IPS-NIHi7 (cell line): ENCODE measurements around the gene DYNLL1.
A peak's percentile ranks its signal among the peaks of the same experiment; 100 is the strongest.
"Not testable (repeated sequence)": the region's sequence is repeated elsewhere in the genome, so short reads cannot be mapped to it uniquely, and the experiment has no call there.

Experiments
- DNase-seq: peaks from one replicate; pipeline ENCODE4 v3.0.0; 2012; ENCODE audit warnings: mixed read lengths; ENCODE audit errors: extremely low spot score

The DYNLL1 gene

GRCh38 chr12:120515496-120515895 is 19.6 kb downstream of the DYNLL1 start:
- no peak for DNase-seq

- DNase-seq, result not testable (repeated sequence)
Measured at GRCh38 chr12:120519324-120519723, 23.4 kb downstream of the DYNLL1 start.

GRCh38 chr12:120522568-120522967 is 26.7 kb downstream of the DYNLL1 start:
- DNase-seq, result no peak

- DNase-seq, result peak; percentile 88
Measured at GRCh38 chr12:120528861-120529525, 33.1 kb downstream of the DYNLL1 start, which contains the start of gene COQ5. COQ5 (minus strand) TSS chr12:120529158; CDS start chr12:120529141, 17 bp downstream.

- DNase-seq, result peak; percentile 54
Measured at GRCh38 chr12:120529641-120530417, 33.9 kb downstream of the DYNLL1 start.

- not testable (repeated sequence) for DNase-seq
Measured at GRCh38 chr12:120530418-120530761, 34.5 kb downstream of the DYNLL1 start.

- DNase-seq, result no peak
Measured at GRCh38 chr12:120532701-120533238, 36.9 kb downstream of the DYNLL1 start.

- DNase-seq, result peak; percentile 93
Measured at GRCh38 chr12:120534203-120534702, 38.3 kb downstream of the DYNLL1 start, which contains the start of gene RNF10. RNF10 (plus strand) TSS chr12:120534356; CDS start chr12:120534812, 456 bp downstream.

- peak; percentile 77 for DNase-seq
Measured at GRCh38 chr12:120534703-120535655, 39.1 kb downstream of the DYNLL1 start.

- no peak for DNase-seq
Measured at GRCh38 chr12:120536064-120536791, 40.3 kb downstream of the DYNLL1 start.

- DNase-seq, result no peak
Measured at GRCh38 chr12:120537856-120538220, 41.9 kb downstream of the DYNLL1 start.

- DNase-seq, result no peak
Measured at GRCh38 chr12:120538281-120539156, 42.6 kb downstream of the DYNLL1 start.

GRCh38 chr12:120539303-120539702 is 43.4 kb downstream of the DYNLL1 start:
- DNase-seq, result no peak

- DNase-seq, result no peak
Measured at GRCh38 chr12:120540445-120540844, 44.5 kb downstream of the DYNLL1 start.

GRCh38 chr12:120542166-120542565 is 46.3 kb downstream of the DYNLL1 start:
- no peak for DNase-seq

- no peak for DNase-seq
Measured at GRCh38 chr12:120544691-120545090, 48.8 kb downstream of the DYNLL1 start.

- no peak for DNase-seq
Measured at GRCh38 chr12:120546050-120546386, 50.1 kb downstream of the DYNLL1 start.
